BLaER1 treated with 17β-estradiol and CSF1 and Interleukin-3, amounts not matched to agents 10 nM and 100 nM (cell line): ENCODE measurements around the gene ACOT11.

Experiments
- H3K27ac ChIP-seq, 11 experiments: shearing (Covaris generic); formaldehyde crosslinking; 2 replicates each; pipeline ENCODE4 v1.8.1; 2022
- H3K27me3 ChIP-seq, 11 experiments: shearing (Covaris generic); formaldehyde crosslinking; 2 replicates each; pipeline ENCODE4 v1.8.1; 2022
- H3K36me3 ChIP-seq, 11 experiments: shearing (Covaris generic); formaldehyde crosslinking; 2 replicates each; pipeline ENCODE4 v1.8.1; 2022
- H3K4me1 ChIP-seq, 10 experiments: shearing (Covaris generic); formaldehyde crosslinking; 2 replicates each; pipeline ENCODE4 v1.8.1; 2022
- H3K4me2 ChIP-seq, 11 experiments: shearing (Covaris generic); formaldehyde crosslinking; 2 replicates each; pipeline ENCODE4 v1.8.1; 2022
- H3K4me3 ChIP-seq, 10 experiments: shearing (Covaris generic); formaldehyde crosslinking; 2 replicates each; pipeline ENCODE4 v1.8.1; 2022
- H3K9ac ChIP-seq, 11 experiments: shearing (Covaris generic); formaldehyde crosslinking; 2 replicates each; pipeline ENCODE4 v1.8.1; 2022
- H3K9me3 ChIP-seq, 11 experiments: shearing (Covaris generic); formaldehyde crosslinking; replicated peaks in 1 of 11; 2 replicates each; pipeline ENCODE4 v1.8.1; 2022
- H4K20me1 ChIP-seq, 11 experiments: shearing (Covaris generic); formaldehyde crosslinking; 2 replicates each; pipeline ENCODE4 v1.8.1; 2022
- Cebpa-rat ChIP-seq, 11 experiments: shearing (Covaris generic); IDR thresholded peaks; 2 replicates each; pipeline ENCODE4 v1.8.1; 2022

The ACOT11 gene

DNA sequence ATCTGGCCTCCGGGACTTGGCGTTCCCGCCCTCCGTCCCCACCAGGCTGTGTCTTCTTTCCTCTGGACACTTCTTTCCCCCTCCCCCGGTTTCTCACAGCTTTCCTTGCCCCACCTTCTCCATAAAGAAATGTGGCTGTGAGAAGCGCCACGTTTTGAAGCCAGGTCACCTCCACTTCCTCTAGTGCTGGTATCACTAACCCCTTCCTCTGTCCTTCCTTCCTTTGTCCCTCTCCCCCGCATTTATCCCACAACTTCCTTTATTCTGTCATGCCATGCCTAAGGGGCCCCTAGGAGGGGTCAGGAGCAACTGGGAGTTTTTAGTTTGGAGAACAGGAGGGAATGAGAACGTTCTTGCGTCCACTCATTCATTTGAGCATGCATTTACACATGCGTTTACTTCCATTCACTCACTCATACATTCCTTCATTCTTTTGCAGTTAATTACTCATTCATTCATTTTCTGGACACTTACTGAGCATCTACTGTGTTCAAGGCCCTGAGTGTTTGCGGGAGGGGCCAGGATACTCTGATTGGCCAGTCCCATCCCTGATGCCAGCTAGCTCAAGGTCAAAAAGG lies 5.0 kb upstream of the ACOT11 start:
- Histone ChIP-seq H3K36me3 (no peaks in the 10 kb centered on the region), H3K9ac (peak overlapping the region; percentile 67 to 83 (median 75); a peak in 21 of 22 replicates), H3K4me1 (peaks cover 37 to 77% (median 60%) of the 10 kb centered on the region in 10 experiments), H3K9me3 (no peaks in the 10 kb centered on the region), H3K27me3 (no peaks in the 10 kb centered on the region), H3K27ac (peak overlapping the region in 10 of 11 experiments; percentile 56 to 85 (median 72); a peak in 19 of 22 replicates), H3K4me3 (peak overlapping the region; percentile 56 to 76 (median 62); a peak in 19 of 20 replicates), H4K20me1 (peaks cover 0 to 4% (median 0%) of the 10 kb centered on the region in 11 experiments; a peak in 2 of 22 replicates), H3K4me2 (peak overlapping the region; percentile 92 to 99 (median 96))
- no peak for TF ChIP-seq Cebpa-rat (IDR thresholded peaks at IDR 0.05)

DNA sequence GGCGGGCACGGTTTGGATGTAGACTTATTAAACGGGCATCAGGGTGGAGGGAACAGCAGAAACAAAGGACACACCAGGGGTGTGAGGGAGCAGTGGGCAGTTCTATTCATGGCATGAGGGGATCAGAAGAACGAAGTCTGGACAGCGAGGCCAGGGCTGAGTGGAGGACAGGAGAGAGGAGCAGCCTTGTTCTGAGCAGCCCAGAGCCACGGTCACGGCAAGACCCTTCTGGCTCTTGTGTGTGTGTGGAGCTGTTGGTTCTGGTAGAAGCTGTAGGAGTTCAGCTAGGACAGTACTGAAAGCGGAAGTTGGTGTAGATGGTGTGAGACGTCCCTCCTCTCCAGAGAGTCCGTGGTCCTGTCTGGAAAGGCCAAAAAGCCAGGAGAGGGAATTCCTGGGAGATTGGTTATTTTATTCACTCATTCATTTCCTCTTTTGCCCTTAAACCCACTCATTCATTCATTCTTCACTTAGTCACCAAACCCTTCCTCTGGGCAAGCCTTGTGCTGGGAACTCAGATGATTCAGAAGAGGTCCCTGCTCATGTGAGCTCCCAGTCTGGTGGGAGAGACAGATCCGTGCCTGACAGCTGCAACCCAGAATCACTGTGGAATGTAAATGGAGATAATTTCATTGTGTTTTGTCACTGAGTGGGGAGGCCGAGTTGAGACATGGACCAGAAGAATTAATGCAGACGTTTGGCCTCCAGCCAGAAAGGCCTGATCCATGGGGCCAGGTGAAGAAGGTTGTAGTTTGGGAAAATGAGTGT lies 4.1 kb upstream of the ACOT11 start:
- Histone ChIP-seq H3K9ac (peak overlapping the region in 3 of 11 experiments; percentile 74 to 83 (median 77); a peak in 5 of 22 replicates), H3K4me1 (peaks cover 39 to 85% (median 62%) of the 10 kb centered on the region in 10 experiments), H3K36me3 (no peaks in the 10 kb centered on the region; a peak in 1 of 22 replicates), H3K4me2 (peak overlapping the region in 10 of 11 experiments; percentile 92 to 99 (median 96); a peak in 17 of 22 replicates), H3K27me3 (no peaks in the 10 kb centered on the region), H3K4me3 (peak overlapping the region in 5 of 10 experiments; percentile 57 to 76 (median 64); a peak in 7 of 20 replicates), H3K9me3 (no peaks in the 10 kb centered on the region), H4K20me1 (peaks cover 0 to 4% (median 0%) of the 10 kb centered on the region in 11 experiments; a peak in 2 of 22 replicates), H3K27ac (peak overlapping the region in 7 of 11 experiments; percentile 4 to 85 (median 75); a peak in 10 of 22 replicates)
- TF ChIP-seq Cebpa-rat (IDR thresholded peaks at IDR 0.05) = no peak

DNA sequence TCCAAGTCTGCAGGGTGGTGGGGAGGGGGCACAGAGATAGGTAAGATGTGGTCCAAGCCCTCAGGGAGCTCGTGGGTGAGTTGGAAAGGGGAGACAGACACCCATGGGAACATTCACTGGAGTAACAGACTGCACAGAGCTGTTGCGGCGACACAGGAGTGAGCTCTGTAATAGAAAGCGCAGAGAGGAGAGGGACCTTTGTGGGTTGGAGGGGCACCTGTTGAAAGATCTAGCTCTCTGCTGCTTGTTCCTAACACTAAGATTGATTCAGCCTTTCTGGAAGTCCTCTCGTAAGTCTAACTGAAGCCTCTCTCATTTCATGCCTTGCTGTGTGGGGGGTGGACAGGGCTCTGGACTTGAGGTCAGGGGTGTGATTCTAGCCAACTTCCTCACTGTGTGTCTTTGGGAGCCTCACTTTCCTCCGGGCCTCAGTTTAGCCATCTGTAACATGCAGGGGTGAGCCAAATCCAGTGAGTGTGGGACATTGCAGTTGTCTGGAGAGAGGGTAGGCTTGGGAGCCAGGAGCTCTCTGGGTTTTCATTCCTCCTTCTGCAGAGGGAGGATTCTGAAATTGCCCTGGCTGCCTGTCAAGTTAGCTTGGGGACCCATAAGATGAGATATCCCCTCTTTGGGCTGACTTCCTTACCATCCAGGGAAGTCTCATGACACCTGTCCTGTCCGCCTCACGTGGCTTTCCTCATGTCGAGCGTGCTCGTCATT lies 2.0 kb upstream of the ACOT11 start:
- no peaks in the 10 kb centered on the region; a peak in 2 of 22 replicates for H3K36me3 ChIP-seq
- peaks cover 36 to 78% (median 56%) of the 10 kb centered on the region in 10 experiments for H3K4me1 ChIP-seq
- H3K4me2 ChIP-seq = peak overlapping the region in 4 of 11 experiments; percentile 58 to 97 (median 80); a peak in 8 of 22 replicates
- H3K27me3 ChIP-seq = no peaks in the 10 kb centered on the region
- TF ChIP-seq Cebpa-rat (IDR thresholded peaks at IDR 0.05) = no peak
- H4K20me1 ChIP-seq = peaks cover 0 to 4% (median 0%) of the 10 kb centered on the region in 11 experiments; a peak in 2 of 22 replicates
- H3K4me3 ChIP-seq = no peak overlapping the region
- H3K27ac ChIP-seq = no peak overlapping the region
- no peaks in the 10 kb centered on the region for H3K9me3 ChIP-seq
- H3K9ac ChIP-seq = peak overlapping the region in 1 of 11 experiments; percentile 36; a peak in 1 of 22 replicates

DNA sequence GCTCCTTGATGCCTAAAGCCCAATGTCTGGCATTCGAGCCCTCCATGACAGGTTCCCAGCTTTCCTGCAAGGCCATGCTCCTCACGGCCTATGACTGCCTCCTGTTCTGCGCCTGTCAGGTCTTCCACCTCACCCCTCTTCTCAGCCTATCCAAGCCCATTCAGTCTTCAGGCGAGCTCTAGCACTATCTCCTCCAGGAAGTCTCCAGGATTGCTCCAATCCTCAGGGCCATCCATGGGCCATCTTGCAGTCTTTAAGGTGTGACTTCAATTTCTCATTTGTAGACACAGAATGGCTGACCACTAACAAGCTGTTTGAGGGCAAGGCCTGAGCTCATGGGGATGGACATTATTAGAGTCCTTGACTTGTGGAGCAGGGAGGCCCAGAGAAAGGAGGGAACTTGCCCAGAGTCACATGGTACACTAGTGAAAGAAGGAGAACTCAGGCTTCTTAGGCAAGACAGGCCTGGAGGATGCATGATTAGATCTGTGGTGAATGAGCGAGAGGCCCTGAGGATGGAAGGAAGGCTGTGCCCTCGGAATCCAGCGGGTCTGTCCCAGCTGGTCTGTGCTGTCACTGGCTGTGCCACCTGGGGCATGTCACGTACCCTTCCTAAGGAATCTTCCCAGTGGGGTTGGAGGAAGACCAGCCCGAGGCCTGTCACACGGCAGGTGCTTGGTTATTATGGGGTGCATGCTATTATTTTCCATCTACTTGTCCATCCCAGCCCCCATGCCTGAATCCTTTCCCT lies 1.2 kb upstream of the ACOT11 start:
- Histone ChIP-seq H3K9me3 (no peaks in the 10 kb centered on the region), H3K27ac (peak overlapping the region in 1 of 11 experiments; percentile 55; a peak in 2 of 22 replicates), H3K4me3 (no peak overlapping the region; a peak in 1 of 20 replicates), H3K27me3 (no peaks in the 10 kb centered on the region), H3K4me1 (peaks cover 29 to 71% (median 49%) of the 10 kb centered on the region in 10 experiments), H3K36me3 (no peaks in the 10 kb centered on the region; a peak in 2 of 22 replicates), H3K9ac (no peak overlapping the region), H4K20me1 (peaks cover 0 to 4% (median 0%) of the 10 kb centered on the region in 11 experiments; a peak in 2 of 22 replicates), H3K4me2 (peak overlapping the region; percentile 58 to 97 (median 74))
- no peak for TF ChIP-seq Cebpa-rat (IDR thresholded peaks at IDR 0.05)

DNA sequence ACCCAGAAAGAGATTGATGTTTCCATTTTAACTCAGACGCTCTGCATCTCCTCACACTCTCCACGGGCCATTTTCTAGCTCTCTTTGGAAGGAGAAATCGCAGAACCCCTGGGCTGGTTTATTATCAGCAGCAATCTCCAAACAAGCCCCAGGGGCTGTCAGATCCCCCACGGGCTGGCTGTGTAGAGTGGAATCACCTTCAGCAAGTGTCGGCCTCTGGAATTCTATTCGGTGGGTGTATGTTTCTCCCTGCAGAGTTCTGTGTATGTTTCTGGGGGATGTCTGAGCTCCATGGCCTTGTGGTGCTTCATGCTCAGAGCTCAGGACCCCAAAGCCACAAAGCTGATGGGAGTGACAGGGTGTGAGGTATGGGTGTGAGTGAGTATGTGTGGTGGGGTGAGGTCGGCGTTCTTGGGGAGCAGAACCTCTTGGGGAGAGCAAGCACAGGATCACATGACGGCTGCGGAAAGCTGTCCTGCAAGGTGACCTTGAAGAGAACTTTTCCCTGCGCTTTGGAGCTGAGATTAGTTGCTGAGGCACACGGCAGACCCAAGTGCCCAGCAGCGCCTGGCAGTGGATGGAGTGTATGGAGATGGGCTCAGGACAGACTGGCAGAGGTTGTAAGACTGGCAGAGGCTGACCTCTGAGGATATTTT lies 489 bp downstream of the ACOT11 start:
- no peak overlapping the region for H3K4me3 ChIP-seq
- H3K27ac ChIP-seq = no peak overlapping the region
- peaks cover 15 to 55% (median 32%) of the 10 kb centered on the region in 10 experiments for H3K4me1 ChIP-seq
- H3K27me3 ChIP-seq = no peaks in the 10 kb centered on the region
- H4K20me1 ChIP-seq = peaks cover 0 to 4% (median 0%) of the 10 kb centered on the region in 11 experiments; a peak in 2 of 22 replicates
- peak overlapping the region in 8 of 11 experiments; percentile 58 to 97 (median 76); a peak in 11 of 22 replicates for H3K4me2 ChIP-seq
- peaks cover 0 to 5% (median 0%) of the 10 kb centered on the region in 11 experiments; a peak in 3 of 22 replicates for H3K36me3 ChIP-seq
- H3K9ac ChIP-seq = peak overlapping the region in 2 of 11 experiments; percentile 55 to 56; a peak in 2 of 22 replicates
- TF ChIP-seq Cebpa-rat (IDR thresholded peaks at IDR 0.05) = no peak
- H3K9me3 ChIP-seq = no peaks in the 10 kb centered on the region

DNA sequence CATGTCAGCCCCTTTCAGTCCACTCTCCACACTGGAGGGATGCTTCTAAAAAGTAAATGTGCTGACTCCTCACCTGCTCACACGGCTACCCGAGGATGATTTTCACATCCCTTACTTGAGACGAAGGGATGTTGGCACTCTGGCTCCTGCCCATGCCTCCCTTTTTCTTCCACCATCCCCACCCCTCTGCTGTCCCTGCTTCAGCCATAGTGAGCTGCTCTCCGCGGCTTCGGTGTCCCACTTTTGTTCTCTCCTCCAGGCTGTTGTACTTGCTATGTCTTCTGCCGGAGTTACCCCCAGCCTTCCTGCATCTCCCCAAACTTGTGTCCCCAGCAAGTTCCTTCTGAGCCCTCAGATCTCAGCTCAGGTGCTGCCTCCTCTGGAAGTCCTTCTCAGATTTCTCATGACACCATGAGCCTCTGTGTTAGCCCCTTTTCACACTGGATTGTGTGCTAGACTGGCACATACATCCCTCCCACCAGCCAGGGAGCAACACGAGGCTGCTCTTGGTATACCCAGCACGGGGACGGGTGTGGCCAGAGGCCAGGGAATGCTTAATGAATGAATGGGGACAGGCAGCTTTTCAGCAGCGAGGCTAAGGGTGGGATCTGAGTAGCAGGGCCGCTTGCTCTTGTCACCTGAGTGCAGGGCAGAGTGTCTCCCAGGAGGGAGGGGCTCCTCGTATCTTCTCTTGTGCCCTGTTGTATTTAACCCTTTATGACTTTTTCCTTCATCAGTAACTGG lies 1.3 kb downstream of the ACOT11 start:
- Histone ChIP-seq H3K4me1 (peaks cover 15 to 47% (median 25%) of the 10 kb centered on the region in 10 experiments), H3K4me3 (no peak overlapping the region), H3K9me3 (no peaks in the 10 kb centered on the region), H3K4me2 (no peak overlapping the region; a peak in 2 of 22 replicates), H3K9ac (0 out of 22 replicates have a peak overlapping the region, but pooled peaks of 1 of the 11 experiments have one; percentile 5), H3K27me3 (no peaks in the 10 kb centered on the region), H4K20me1 (peaks cover 0 to 4% (median 0%) of the 10 kb centered on the region in 11 experiments; a peak in 2 of 22 replicates), H3K27ac (peak overlapping the region in 1 of 11 experiments; percentile 32; a peak in 1 of 22 replicates), H3K36me3 (peaks cover 0 to 11% (median 0%) of the 10 kb centered on the region in 11 experiments; a peak in 3 of 22 replicates)
- no peak for TF ChIP-seq Cebpa-rat (IDR thresholded peaks at IDR 0.05)

DNA sequence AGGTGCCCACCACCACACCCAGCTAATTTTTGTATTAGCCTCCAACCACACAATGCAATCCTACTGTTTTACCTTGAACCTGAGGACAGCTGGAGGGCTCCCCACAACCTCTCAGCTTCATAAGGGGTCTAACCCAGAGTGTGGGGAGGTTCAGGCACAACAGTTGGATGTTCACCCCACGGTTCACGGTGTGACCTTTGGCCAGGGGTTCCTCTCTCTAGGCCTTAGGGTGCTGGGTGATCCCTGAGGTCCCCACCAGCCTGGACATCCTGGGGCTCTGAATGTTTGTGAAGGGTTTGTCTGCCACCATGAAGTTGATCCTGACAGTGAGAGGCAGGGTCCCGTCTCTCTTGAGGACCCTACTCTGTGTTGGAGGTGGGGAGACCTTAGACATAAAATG lies 3.9 kb downstream of the ACOT11 start:
- peak overlapping the region in 1 of 11 experiments; percentile 5; a peak in 1 of 22 replicates for H3K9ac ChIP-seq
- no peak overlapping the region for H3K4me2 ChIP-seq
- H3K4me1 ChIP-seq = peaks cover 11 to 23% (median 14%) of the 10 kb centered on the region in 10 experiments
- no peaks in the 10 kb centered on the region; a peak in 1 of 22 replicates for H4K20me1 ChIP-seq
- no peaks in the 10 kb centered on the region for H3K27me3 ChIP-seq
- no peak for TF ChIP-seq Cebpa-rat (IDR thresholded peaks at IDR 0.05)
- no peak overlapping the region for H3K4me3 ChIP-seq
- H3K9me3 ChIP-seq = peaks cover 13 to 21% (median 17%) of the 10 kb centered on the region in 11 experiments
- peaks cover 0 to 31% (median 0%) of the 10 kb centered on the region in 11 experiments; a peak in 4 of 22 replicates for H3K36me3 ChIP-seq
- no peak overlapping the region for H3K27ac ChIP-seq
